Measurements from ENCODE around the gene HIGD1C.

- TF ChIP-seq CTCF (IDR thresholded peaks at IDR 0.05) = no peak
- TF ChIP-seq ZFX (IDR thresholded peaks at IDR 0.05; ENCODE audit: borderline replicate concordance) = no peak
Measured at GRCh38 chr12:50984586-50985298, 32.4 kb downstream of the HIGD1C start.
